ENCODE measurements around the gene STX4. TPM values are rescaled to one million over a fixed set of nuclear protein-coding genes. Genes with fewer than 3 reads are reported as not detected.

Gene STX4
- total RNA-seq, 1 experiment from 2014 or later: 65.2 TPM

DNA sequence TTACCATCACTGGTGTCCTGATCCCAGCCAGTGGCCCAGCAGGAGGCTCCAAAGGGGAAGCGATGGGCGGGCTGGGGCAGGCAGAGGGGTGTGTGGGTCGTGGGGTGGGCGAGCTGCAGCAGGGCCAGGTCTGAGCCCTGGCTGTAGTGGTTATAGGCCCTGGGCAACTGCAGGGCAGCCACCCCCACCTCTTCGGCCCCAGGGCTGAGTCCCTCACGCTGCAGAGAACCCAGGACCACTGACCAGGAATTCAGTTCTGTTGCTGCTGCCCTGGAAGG lies 53.2 kb downstream of the STX4 start:
- Histone ChIP-seq H3K4me3 (ENCODE audit: low read depth in 2 of 2, low read length in 2 of 2) (no peak overlapping the region), H3K36me3 (ENCODE audit: control insufficient read depth, insufficient read depth, low read length) (no peaks in the 10 kb centered on the region), H3K4me1 (ENCODE audit: control insufficient read depth, insufficient read depth, low read length) (no peaks in the 10 kb centered on the region; the same call in 1 of the 2 replicates), H3K9me3 (ENCODE audit: control insufficient read depth, insufficient read depth, low read depth, low read length) (no peaks in the 10 kb centered on the region), H3K27me3 (ENCODE audit: control insufficient read depth, insufficient read depth, low read length) (no peaks in the 10 kb centered on the region), H3K27ac (ENCODE audit: low read length) (no peak overlapping the region)
- intact Hi-C loops (cut with micrococcal nuclease; ENCODE audit: unreplicated experiment): no loop called here
- POLR2A ChIA-PET: no interaction called here
- no peak for TF ChIP-seq REST (IDR thresholded peaks at IDR 0.05; ENCODE audit: insufficient read depth in 1 of 2, low read depth in 2 of 2, low read length in 1 of 2)
- no peak for TF ChIP-seq SIN3A (IDR thresholded peaks at IDR 0.05; ENCODE audit: borderline replicate concordance, insufficient read depth, low read depth, low read length)
- TF ChIP-seq POLR2AphosphoS5 (IDR thresholded peaks at IDR 0.05; ENCODE audit: low read depth, low read length): no peak
- no peak for TF ChIP-seq TCF7L2 (IDR thresholded peaks at IDR 0.05; ENCODE audit: low read depth, low read length)
- TF ChIP-seq, protein P1, sequence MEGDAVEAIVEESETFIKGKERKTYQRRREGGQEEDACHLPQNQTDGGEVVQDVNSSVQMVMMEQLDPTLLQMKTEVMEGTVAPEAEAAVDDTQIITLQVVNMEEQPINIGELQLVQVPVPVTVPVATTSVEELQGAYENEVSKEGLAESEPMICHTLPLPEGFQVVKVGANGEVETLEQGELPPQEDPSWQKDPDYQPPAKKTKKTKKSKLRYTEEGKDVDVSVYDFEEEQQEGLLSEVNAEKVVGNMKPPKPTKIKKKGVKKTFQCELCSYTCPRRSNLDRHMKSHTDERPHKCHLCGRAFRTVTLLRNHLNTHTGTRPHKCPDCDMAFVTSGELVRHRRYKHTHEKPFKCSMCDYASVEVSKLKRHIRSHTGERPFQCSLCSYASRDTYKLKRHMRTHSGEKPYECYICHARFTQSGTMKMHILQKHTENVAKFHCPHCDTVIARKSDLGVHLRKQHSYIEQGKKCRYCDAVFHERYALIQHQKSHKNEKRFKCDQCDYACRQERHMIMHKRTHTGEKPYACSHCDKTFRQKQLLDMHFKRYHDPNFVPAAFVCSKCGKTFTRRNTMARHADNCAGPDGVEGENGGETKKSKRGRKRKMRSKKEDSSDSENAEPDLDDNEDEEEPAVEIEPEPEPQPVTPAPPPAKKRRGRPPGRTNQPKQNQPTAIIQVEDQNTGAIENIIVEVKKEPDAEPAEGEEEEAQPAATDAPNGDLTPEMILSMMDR (IDR thresholded peaks at IDR 0.05): no peak
- in situ Hi-C loops (cut with HindIII; ENCODE audit: low pct_unique_long_range_greater_than_20kb, low sequenced_read_pairs): no loop called here
- DNase-seq (ENCODE audit: low read depth, low spot score) (no peak), ATAC-seq (no peak)
- CTCF ChIA-PET: no interaction called here
- BruUV-seq (replicated peaks): no TSS peak

DNA sequence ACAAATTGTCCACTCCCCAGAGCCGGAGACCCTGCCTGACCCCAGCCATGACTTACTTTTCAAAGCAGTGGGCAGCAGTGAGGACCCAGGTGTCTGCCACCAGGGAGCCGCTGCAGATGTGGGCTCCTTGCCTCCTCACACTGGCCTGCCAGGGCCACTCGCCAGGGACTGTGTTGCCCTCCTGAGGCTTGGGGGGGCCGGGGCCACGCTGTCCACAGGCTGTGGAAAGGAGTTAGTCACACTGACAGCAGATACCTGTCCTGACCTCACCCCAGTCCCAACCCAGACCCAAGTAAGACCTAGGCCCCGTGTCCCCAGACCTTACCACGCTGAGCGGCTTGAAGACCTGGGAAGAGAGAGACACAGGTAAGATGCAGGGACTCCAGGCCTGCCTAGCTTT lies 54.1 kb downstream of the STX4 start:
- no peak for DNase-seq (ENCODE audit: low read depth, low spot score)
- Histone ChIP-seq H3K9me3 (ENCODE audit: control insufficient read depth, insufficient read depth, low read depth, low read length) (no peaks in the 10 kb centered on the region), H3K36me3 (ENCODE audit: control insufficient read depth, insufficient read depth, low read length) (no peaks in the 10 kb centered on the region), H3K4me3 (ENCODE audit: low read depth in 2 of 2, low read length in 2 of 2) (no peak overlapping the region), H3K4me1 (ENCODE audit: control insufficient read depth, insufficient read depth, low read length) (no peaks in the 10 kb centered on the region; the same call in 1 of the 2 replicates), H3K27ac (ENCODE audit: low read length) (no peak overlapping the region), H3K27me3 (ENCODE audit: control insufficient read depth, insufficient read depth, low read length) (no peaks in the 10 kb centered on the region)
- intact Hi-C loops (cut with micrococcal nuclease; ENCODE audit: unreplicated experiment) (no loop called here), in situ Hi-C loops (cut with HindIII; ENCODE audit: low pct_unique_long_range_greater_than_20kb, low sequenced_read_pairs) (no loop called here)
- ChIA-PET CTCF (interaction anchor here (0.6 kb wide), 2 partner anchors 39 to 355 kb away, joined by 5 to 8 read pairs; partner anchors contain the start of gene ZNF843), POLR2A (no interaction called here)
- no TSS peak for BruUV-seq (replicated peaks)
- no peak for TF ChIP-seq TCF7L2 (IDR thresholded peaks at IDR 0.05; ENCODE audit: low read depth, low read length)
- TF ChIP-seq, protein P1 (IDR thresholded peaks at IDR 0.05): no peak
- TF ChIP-seq SIN3A (IDR thresholded peaks at IDR 0.05; ENCODE audit: borderline replicate concordance, insufficient read depth, low read depth, low read length): no peak
- no peak for TF ChIP-seq POLR2AphosphoS5 (IDR thresholded peaks at IDR 0.05; ENCODE audit: low read depth, low read length)
- no peak for TF ChIP-seq REST (IDR thresholded peaks at IDR 0.05; ENCODE audit: insufficient read depth in 1 of 2, low read depth in 2 of 2, low read length in 1 of 2)
- no peak for ATAC-seq

Data from Panc1 (cell line).